Gastroesophageal sphincter (tissue), 4 donors: ENCODE measurements around the gene CALML5. TPM values are rescaled to one million over a fixed set of nuclear protein-coding genes. Genes with fewer than 3 reads are reported as not detected.

Experiments used
- ATAC-seq: fragments of 150-250 bp; one replicate; pipeline ENCODE4 v1.9.1; 2016; ENCODE audit warnings: mild to moderate bottlenecking, moderate library complexity
- H3K27ac ChIP-seq, 4 donors: fragments of 200-600 bp; sonication (generic) in 3 of 4; 1 replicate in 3 of 4; 2 replicates in 1 of 4; pipeline ENCODE4 v1.5.1; 2016 to 2019
- H3K27me3 ChIP-seq: fragments of 200-600 bp; sonication (generic); one replicate; pipeline ENCODE4 v1.5.1; 2019
- H3K36me3 ChIP-seq, 2 donors: fragments of 200-600 bp; sonication (generic); one replicate each; pipeline ENCODE4 v1.5.1; 2019; ENCODE audit warnings: control low read depth in 1 of 2
- H3K4me1 ChIP-seq, 3 donors: fragments of 200-600 bp; sonication (generic); 1 replicate in 2 of 3; 2 replicates in 1 of 3; pipeline ENCODE4 v1.5.1; 2016 to 2019; ENCODE audit warnings: control low read depth in 2 of 3
- H3K4me3 ChIP-seq, 2 donors: fragments of 200-600 bp; sonication (generic); one replicate each; pipeline ENCODE4 v1.5.1; 2019; ENCODE audit warnings: mild to moderate bottlenecking in 1 of 2, moderate library complexity in 1 of 2
- H3K9me3 ChIP-seq, 3 donors: fragments of 200-600 bp; sonication (generic); one replicate each; pipeline ENCODE4 v1.5.1; 2017 to 2019; ENCODE audit warnings: control low read depth in 2 of 3
- CTCF ChIP-seq, 4 experiments: fragments of 200-600 bp in 2 of 4; fragments of 450-650 bp in 2 of 4; sonication (generic) in 1 of 4; IDR thresholded peaks; one replicate each; pipeline ENCODE4 v1.5.1; 2017 to 2019; ENCODE audit warnings: antibody characterized with exemption in 4 of 4, mild to moderate bottlenecking in 2 of 4, moderate library complexity in 2 of 4
- EP300 ChIP-seq: sonication (generic); formaldehyde crosslinking; IDR thresholded peaks from one replicate; pipeline ENCODE4 v1.6.1; 2017; ENCODE audit warnings: antibody characterized with exemption, mild to moderate bottlenecking
- POLR2A ChIP-seq, 2 donors: fragments of 450-650 bp; IDR thresholded peaks; one replicate each; pipeline ENCODE4 v1.6.1; 2017; ENCODE audit warnings: antibody characterized with exemption in 2 of 2, mild to moderate bottlenecking in 2 of 2, moderate library complexity in 1 of 2
- POLR2AphosphoS5 ChIP-seq: sonication (generic); formaldehyde crosslinking; IDR thresholded peaks from one replicate; pipeline ENCODE4 v1.6.1; 2017; ENCODE audit warnings: antibody characterized with exemption
- WGBS, 2 donors: methylation state at CpG; one replicate each; pipeline ENCODE4 v1.1.5; 2018; ENCODE audit warnings: low coverage in 1 of 2; 5-methylcytosine and 5-hydroxymethylcytosine counted together
- total RNA-seq, 4 donors: library from RNA; depleted of rRNA; stranded (reverse); fragments of >200 nt; gene quantifications; one replicate each; pipeline ENCODE4 v1.1.0, GENCODE V29; 2016

The CALML5 gene
- total RNA-seq, 4 donors from 2014 or later, result not detected

GRCh38 chr10:5530846-5531557, 31.6 kb upstream of the CALML5 start:
- H3K4me3 ChIP-seq, result no peak overlapping the region
- TF ChIP-seq POLR2A (IDR thresholded peaks at IDR 0.05) (no peak), POLR2AphosphoS5 (no peak), CTCF (IDR thresholded peaks at IDR 0.05) (no peak), EP300 (no peak)
- H3K36me3 ChIP-seq, result no peaks in the 10 kb centered on the region
- no peaks in the 10 kb centered on the region for H3K9me3 ChIP-seq
- peak overlapping the region in 3 of 4 donors; percentile 83 to 86 (median 84) for H3K27ac ChIP-seq
- no peaks in the 10 kb centered on the region for H3K27me3 ChIP-seq
- ATAC-seq, result no peak
- WGBS, 2 donors, result 91 to 97% methylated on average over 7 to 9 of the region's 16 CpGs
- peaks cover 5 to 82% (median 28%) of the 10 kb centered on the region in 3 donors for H3K4me1 ChIP-seq

- ATAC-seq, result no peak
- peaks cover 5 to 77% (median 26%) of the 10 kb centered on the region in 3 donors for H3K4me1 ChIP-seq
- no peaks in the 10 kb centered on the region for H3K27me3 ChIP-seq
- TF ChIP-seq POLR2AphosphoS5, result no peak
- TF ChIP-seq POLR2A (IDR thresholded peaks at IDR 0.05), result no peak
- no peak for TF ChIP-seq EP300
- TF ChIP-seq CTCF (IDR thresholded peaks at IDR 0.05), result no peak
- no peak overlapping the region for H3K4me3 ChIP-seq
- H3K9me3 ChIP-seq, result no peaks in the 10 kb centered on the region
- H3K36me3 ChIP-seq, result no peaks in the 10 kb centered on the region
- H3K27ac ChIP-seq, result peak overlapping the region; percentile 61 to 86 (median 84)
- 55 to 83% methylated on average over 2 to 3 of the region's 5 CpGs for WGBS, 2 donors
Observed at GRCh38 chr10:5530412-5530806, 31.0 kb upstream of the CALML5 start.

- H3K36me3 ChIP-seq, result no peaks in the 10 kb centered on the region
- H3K27ac ChIP-seq, result peak overlapping the region; percentile 61 to 86 (median 84)
- ATAC-seq, result peak; percentile 70
- no peaks in the 10 kb centered on the region for H3K27me3 ChIP-seq
- no peak overlapping the region for H3K4me3 ChIP-seq
- no peaks in the 10 kb centered on the region for H3K9me3 ChIP-seq
- 35 to 50% methylated on average over 3 to 5 of the region's 7 CpGs for WGBS, 2 donors
- H3K4me1 ChIP-seq, result peaks cover 5 to 73% (median 24%) of the 10 kb centered on the region in 3 donors
- TF ChIP-seq POLR2AphosphoS5 (peak; percentile 54), EP300 (no peak)
Observed at GRCh38 chr10:5529702-5530411, 30.5 kb upstream of the CALML5 start.

- Histone ChIP-seq H3K27ac (peak overlapping the region; percentile 27 to 86 (median 84)), H3K4me3 (no peak overlapping the region), H3K36me3 (no peaks in the 10 kb centered on the region), H3K27me3 (no peaks in the 10 kb centered on the region), H3K9me3 (no peaks in the 10 kb centered on the region), H3K4me1 (peaks cover 5 to 66% (median 17%) of the 10 kb centered on the region in 3 donors)
- TF ChIP-seq CTCF (IDR thresholded peaks at IDR 0.05) (peak in 1 of 4 experiments; percentile 44), EP300 (no peak), POLR2AphosphoS5 (no peak), POLR2A (IDR thresholded peaks at IDR 0.05) (no peak)
- ATAC-seq, result no peak
- 91 to 92% methylated on average over 7 to 9 of the region's 11 CpGs for WGBS, 2 donors
Observed at GRCh38 chr10:5528989-5529701, 29.8 kb upstream of the CALML5 start.
